ENCODE data around the gene ENG. TPM values are rescaled to one million over a fixed set of nuclear protein-coding genes. Genes with fewer than 3 reads are reported as not detected.

Gene ENG
- 16.4 TPM for total RNA-seq
- polyA plus RNA-seq: 196 TPM

GRCh38 chr9:127854184-127854806 is at the start of gene ENG:
Gene ENG (minus strand): TSS chr9:127854658. CDS start chr9:127854355, 303 bp downstream.
- Histone ChIP-seq H3K4me3 (ENCODE audit: low read depth, low read length) (peak within 1 kb of the TSS; percentile 57), H3K27ac (ENCODE audit: low read depth) (peak within 1 kb of the TSS; percentile 88), H3K4me1 (ENCODE audit: insufficient read depth) (no peaks in the 10 kb centered on the region), H3K36me3 (ENCODE audit: insufficient read depth) (no peaks in the 10 kb centered on the region)
- WGBS: 16% methylated on average over 37 of the region's 37 CpGs
- no peak for DNase-seq (ENCODE audit: extremely low spot score)

GRCh38 chr9:127903557-127904475 is 49.4 kb upstream of the ENG start:
- H3K4me1 ChIP-seq (ENCODE audit: insufficient read depth): no peaks in the 10 kb centered on the region
- no peaks in the 10 kb centered on the region for H3K36me3 ChIP-seq (ENCODE audit: insufficient read depth)
- peak overlapping the region; percentile 51 for H3K27ac ChIP-seq (ENCODE audit: low read depth)
- H3K4me3 ChIP-seq (ENCODE audit: low read depth, low read length): no peak overlapping the region
- WGBS: 45% methylated on average over 17 of the region's 17 CpGs
- no peak for DNase-seq (ENCODE audit: extremely low spot score)

DNA sequence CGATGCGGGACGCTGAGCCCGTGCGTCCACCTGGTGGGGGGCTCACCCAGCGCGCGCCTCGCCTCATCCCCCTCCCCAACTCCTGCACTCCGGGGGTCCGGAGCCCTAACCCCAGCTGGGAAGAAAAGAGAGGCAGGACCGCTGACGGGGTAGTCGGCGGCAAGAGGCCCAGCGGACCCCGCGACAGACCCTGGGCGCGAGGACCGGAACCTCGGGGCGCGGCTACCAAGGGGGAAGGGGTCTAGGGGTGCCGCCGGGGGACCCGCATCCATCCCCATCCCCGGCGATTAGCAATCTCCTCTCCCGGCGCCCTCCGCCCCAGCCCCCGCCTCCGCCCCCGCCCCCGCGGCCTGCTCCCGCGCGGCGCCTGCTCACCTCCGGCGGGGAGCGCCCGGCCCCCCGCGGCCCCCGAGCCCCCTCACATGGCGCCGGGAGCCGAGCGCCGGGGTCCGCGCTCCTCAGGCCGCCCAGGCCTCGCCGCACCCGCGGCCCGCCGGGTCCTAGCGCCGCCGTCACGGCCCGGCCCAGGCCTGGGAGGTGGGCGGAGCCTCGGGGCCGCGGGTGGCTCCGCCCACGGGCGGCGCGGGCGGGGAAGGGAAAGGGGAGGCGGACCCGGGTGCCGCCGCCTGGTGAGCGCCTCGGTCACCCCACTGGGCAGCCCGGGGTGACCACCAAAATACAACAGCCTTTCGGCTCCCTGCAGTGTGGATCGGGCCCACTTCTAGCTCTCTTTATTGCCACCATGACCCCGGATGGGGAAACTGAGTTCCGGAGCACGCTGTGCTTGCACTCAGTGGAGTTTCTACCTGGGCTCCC is 44.9 kb upstream of the ENG start, which contains the start of gene ST6GALNAC6:
Gene ST6GALNAC6, minus strand, starts transcription at position 476 of the 816 bp plus-strand sequence. CDS start 1,622 bp downstream, outside the sequence.
- Histone ChIP-seq H3K4me3 (ENCODE audit: low read depth, low read length) (peak within 1 kb of the TSS; percentile 97), H3K36me3 (ENCODE audit: insufficient read depth) (peaks cover 5% of the 10 kb centered on the region), H3K4me1 (ENCODE audit: insufficient read depth) (no peaks in the 10 kb centered on the region), H3K27ac (ENCODE audit: low read depth) (peak within 1 kb of the TSS; percentile 89)
- DNase-seq (ENCODE audit: extremely low spot score): no peak
- WGBS: 1% methylated on average over 88 of the region's 89 CpGs

DNA sequence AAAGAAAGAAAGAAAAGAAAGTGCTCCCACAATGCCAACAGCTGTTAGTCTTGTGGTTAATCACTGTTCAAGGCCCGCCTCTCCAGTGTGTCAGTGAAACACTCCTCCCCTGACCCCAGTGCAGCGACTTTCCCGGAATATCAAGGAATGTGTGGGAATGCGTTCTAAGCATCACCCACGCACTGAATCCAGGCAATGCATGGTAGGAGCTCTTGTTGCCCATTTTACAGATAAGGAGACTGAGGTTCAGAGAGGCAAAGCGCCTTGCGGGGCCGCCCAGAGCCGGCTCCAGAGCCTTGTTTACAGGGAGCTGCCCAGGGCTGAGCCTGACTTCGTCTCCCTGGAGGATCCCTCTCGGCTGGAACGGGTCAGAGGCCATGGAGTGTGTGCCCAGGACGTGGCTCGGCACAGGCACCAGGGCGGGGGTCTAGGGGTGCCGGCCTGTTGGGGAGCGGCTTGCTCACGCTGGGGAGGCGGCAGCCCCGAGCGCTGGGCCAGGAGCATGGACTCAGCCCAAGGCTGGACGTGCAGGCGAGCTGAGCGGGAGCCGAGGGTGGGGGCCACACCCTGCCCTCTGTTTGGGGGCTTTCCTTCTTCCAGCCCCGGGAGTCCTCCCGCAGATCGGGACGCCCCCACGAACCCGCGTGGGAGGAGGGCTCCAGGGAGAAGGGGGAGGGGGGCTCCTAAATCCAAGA is 44.1 kb upstream of the ENG start:
- Histone ChIP-seq H3K4me3 (ENCODE audit: low read depth, low read length) (peak overlapping the region; percentile 97), H3K4me1 (ENCODE audit: insufficient read depth) (no peaks in the 10 kb centered on the region), H3K27ac (ENCODE audit: low read depth) (peak overlapping the region; percentile 89), H3K36me3 (ENCODE audit: insufficient read depth) (peaks cover 6% of the 10 kb centered on the region)
- WGBS: 8% methylated on average over 32 of the region's 32 CpGs
- no peak for DNase-seq (ENCODE audit: extremely low spot score)

GRCh38 chr9:127897193-127897692 is 42.8 kb upstream of the ENG start:
- H3K4me1 ChIP-seq (ENCODE audit: insufficient read depth): no peaks in the 10 kb centered on the region
- H3K27ac ChIP-seq (ENCODE audit: low read depth): peak overlapping the region; percentile 72
- H3K36me3 ChIP-seq (ENCODE audit: insufficient read depth): peaks cover 10% of the 10 kb centered on the region
- DNase-seq (ENCODE audit: extremely low spot score): no peak
- 8% methylated on average over 19 of the region's 19 CpGs for WGBS
- H3K4me3 ChIP-seq (ENCODE audit: low read depth, low read length): peak overlapping the region; percentile 26

DNA sequence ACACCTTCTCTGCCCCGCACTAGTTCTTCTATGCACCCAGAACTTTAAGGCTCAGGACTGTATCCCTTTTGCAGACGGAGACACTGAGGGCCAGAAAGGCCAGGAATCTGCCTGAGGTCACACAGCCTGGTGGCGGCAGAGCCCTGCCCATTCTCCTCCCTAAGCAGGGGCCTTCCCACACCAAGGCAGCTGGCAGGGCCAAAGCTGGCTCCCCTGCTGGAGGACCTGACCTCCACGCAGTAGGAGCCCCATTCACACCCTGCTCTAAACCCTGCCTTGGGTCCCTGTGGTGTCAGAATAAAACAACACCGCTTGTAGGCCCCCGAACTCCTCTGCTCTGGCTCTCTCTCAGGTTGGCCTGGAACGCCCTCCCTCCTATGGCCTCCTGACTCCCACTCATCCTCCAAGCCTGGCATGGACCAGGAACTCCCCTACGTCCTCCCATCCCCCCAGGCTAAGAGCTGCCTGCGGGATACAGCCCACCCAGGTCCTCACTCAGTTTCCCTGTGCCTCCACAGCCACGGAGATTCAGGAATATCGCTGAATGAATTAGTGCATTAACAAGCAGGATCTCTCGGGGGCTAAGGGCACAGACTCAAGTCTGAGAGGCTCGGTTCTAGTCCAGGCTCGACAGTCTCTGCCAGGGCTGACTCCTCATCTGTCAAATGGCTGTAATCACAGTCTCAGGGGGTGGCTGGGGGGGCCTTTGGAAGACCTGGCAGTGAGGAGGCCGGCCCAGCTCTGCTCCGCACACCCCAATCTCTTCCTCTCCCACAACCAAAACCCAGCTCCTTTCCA is 42.1 kb upstream of the ENG start:
- Histone ChIP-seq H3K4me1 (ENCODE audit: insufficient read depth) (no peaks in the 10 kb centered on the region), H3K36me3 (ENCODE audit: insufficient read depth) (peaks cover 10% of the 10 kb centered on the region), H3K4me3 (ENCODE audit: low read depth, low read length) (peak overlapping the region; percentile 26)

DNA sequence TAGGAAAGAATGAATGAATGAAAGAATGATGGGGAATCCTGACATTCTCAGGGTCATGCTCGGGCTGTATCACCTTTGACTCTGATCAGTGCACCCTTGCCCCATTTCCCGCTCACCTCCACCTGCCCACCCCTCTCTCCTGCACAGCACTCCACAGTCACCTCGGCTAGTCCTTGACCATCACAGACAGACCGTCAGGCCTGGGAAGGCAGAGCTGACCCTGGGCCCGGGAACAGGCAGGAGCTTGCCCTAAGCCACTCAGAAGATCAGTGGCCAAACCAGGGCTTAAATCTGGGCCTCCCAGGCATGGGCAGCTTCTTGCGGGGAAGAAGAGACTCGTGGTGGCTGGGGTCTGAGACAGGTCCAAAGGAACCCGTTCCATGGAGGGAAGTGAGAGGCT is 41.4 kb upstream of the ENG start:
- H3K4me1 ChIP-seq (ENCODE audit: insufficient read depth): no peaks in the 10 kb centered on the region
- peaks cover 10% of the 10 kb centered on the region for H3K36me3 ChIP-seq (ENCODE audit: insufficient read depth)
- H3K4me3 ChIP-seq (ENCODE audit: low read depth, low read length): no peak overlapping the region
- no peak for DNase-seq (ENCODE audit: extremely low spot score)
- no peak overlapping the region for H3K27ac ChIP-seq (ENCODE audit: low read depth)
- WGBS: 96% methylated on average over 8 of the region's 8 CpGs

More for the DNA sequence above, 42.1 kb upstream of the ENG start:
- H3K27ac ChIP-seq (ENCODE audit: low read depth): peak overlapping the region; percentile 24
- no peak for DNase-seq (ENCODE audit: extremely low spot score)
- 64% methylated on average over 16 of the region's 16 CpGs for WGBS

DNA sequence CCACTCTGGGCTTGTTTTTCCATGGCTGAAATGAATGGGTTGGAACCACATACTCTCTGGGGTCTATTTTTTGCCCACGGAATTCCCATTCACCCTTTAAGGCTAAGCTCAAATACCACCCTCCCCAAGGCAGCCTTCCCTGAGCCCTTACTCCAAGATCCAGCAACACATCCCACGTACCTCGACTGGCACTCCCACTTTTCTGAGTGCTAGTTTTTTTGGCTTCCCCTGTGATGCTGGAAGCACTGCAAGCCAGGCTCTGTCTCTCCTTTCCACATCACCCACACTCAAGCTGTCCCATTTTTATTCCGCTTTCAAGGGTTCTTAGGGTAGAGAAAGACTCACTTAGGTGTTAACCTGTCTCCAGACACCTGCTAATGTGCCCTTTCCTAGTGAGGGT is 38.9 kb upstream of the ENG start:
- peaks cover 10% of the 10 kb centered on the region for H3K36me3 ChIP-seq (ENCODE audit: insufficient read depth)
- no peak for DNase-seq (ENCODE audit: extremely low spot score)
- H3K4me3 ChIP-seq (ENCODE audit: low read depth, low read length): no peak overlapping the region
- no peak overlapping the region for H3K27ac ChIP-seq (ENCODE audit: low read depth)
- 97% methylated on average over 4 of the region's 4 CpGs for WGBS
- no peaks in the 10 kb centered on the region for H3K4me1 ChIP-seq (ENCODE audit: insufficient read depth)

DNA sequence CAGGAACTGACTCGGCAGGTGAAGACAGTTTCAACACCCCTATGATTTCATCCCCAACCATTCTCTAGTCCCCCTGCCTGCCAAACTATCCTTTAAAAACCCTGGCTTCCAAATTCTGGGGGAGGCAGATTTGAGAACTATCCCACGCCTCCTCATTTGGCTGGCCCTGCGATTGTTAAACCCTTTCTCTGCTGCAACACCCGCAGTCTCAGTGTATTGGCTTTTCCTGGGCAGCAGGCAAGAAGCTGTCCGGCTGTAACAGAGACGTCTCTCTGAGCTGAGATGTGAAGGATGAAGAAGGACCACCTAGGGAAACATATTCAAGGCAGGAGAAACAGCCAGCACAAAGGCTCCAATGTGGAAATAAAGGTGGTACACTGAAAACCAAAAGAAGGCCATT is 38.4 kb upstream of the ENG start:
- 89% methylated on average over 6 of the region's 6 CpGs for WGBS
- Histone ChIP-seq H3K36me3 (ENCODE audit: insufficient read depth) (peaks cover 10% of the 10 kb centered on the region), H3K4me1 (ENCODE audit: insufficient read depth) (no peaks in the 10 kb centered on the region), H3K27ac (ENCODE audit: low read depth) (no peak overlapping the region), H3K4me3 (ENCODE audit: low read depth, low read length) (no peak overlapping the region)
- DNase-seq (ENCODE audit: extremely low spot score): no peak

DNA sequence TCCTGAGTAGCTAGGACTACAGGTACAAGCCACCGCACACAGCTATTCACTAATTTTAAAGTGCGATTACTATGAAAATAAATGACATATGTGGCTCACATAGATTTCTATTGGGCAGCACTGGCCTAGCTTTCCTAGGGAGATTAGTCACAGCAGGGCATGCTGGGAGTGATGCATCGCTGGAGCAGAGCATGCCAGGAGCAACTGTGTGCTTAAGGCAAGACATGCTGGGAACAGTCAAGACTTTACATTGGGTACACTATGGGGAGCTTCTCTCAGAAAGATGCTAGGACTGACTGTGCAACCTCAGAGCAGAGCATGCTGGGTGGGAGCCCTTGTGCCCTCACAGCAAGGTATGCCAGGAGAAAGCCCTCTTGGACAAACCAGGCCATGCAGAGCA is 35.6 kb upstream of the ENG start:
- Histone ChIP-seq H3K36me3 (ENCODE audit: insufficient read depth) (peaks cover 10% of the 10 kb centered on the region), H3K4me1 (ENCODE audit: insufficient read depth) (no peaks in the 10 kb centered on the region), H3K27ac (ENCODE audit: low read depth) (no peak overlapping the region), H3K4me3 (ENCODE audit: low read depth, low read length) (no peak overlapping the region)
- no peak for DNase-seq (ENCODE audit: extremely low spot score)
- 93% methylated on average over 3 of the region's 3 CpGs for WGBS

DNA sequence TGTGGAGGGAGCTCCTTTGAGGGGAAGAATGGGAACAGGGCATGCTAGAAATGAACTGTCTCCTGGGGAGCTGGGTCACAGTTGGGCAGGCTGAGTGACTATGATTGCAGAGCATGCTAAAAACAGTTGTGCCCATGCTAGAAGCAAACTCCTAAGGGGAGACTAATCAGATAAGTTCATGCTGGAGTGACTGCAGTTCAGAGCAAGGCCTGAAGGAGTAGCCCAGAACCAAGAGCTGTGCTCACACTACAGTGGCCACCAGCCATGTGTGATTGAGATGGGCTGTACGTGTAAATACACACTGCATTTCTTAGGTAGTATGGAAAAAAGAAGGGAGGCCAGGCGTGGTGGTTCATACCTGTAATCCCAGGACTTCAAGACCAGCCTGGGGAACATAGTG is 33.3 kb upstream of the ENG start:
- no peaks in the 10 kb centered on the region for H3K36me3 ChIP-seq (ENCODE audit: insufficient read depth)
- 86% methylated on average over 2 of the region's 2 CpGs for WGBS
- no peaks in the 10 kb centered on the region for H3K4me1 ChIP-seq (ENCODE audit: insufficient read depth)
- no peak overlapping the region for H3K4me3 ChIP-seq (ENCODE audit: low read depth, low read length)
- no peak overlapping the region for H3K27ac ChIP-seq (ENCODE audit: low read depth)
- no peak for DNase-seq (ENCODE audit: extremely low spot score)

- Histone ChIP-seq H3K27ac (ENCODE audit: low read depth) (no peak overlapping the region), H3K4me3 (ENCODE audit: low read depth, low read length) (no peak overlapping the region), H3K4me1 (ENCODE audit: insufficient read depth) (no peaks in the 10 kb centered on the region), H3K36me3 (ENCODE audit: insufficient read depth) (no peaks in the 10 kb centered on the region)
- WGBS: 94% methylated on average over 18 of the region's 18 CpGs
- DNase-seq (ENCODE audit: extremely low spot score): no peak
These were observed 32.0 kb upstream of the ENG start for GRCh38 chr9:127886401-127886972.

Data from urinary bladder (tissue), 4 donors.